T-helper 17 cell (primary cell): ENCODE measurements around the gene LRMDA. TPM values are rescaled to one million over a fixed set of nuclear protein-coding genes. Genes with fewer than 3 reads are reported as not detected.

ENCODE experiments used
- ATAC-seq: fragments of 150-1000 bp; cut with Tn5 transposase; 2 replicates; pipeline ENCODE4 v1.10.0; 2021; ENCODE audit warnings: mild to moderate bottlenecking, moderate library complexity
- DNase-seq, 3 donors: peaks; one replicate each; pipeline versions ENCODE4 v3.0.0 to v3.0.0-alpha.2; 2020 to 2021
- H3K9me3 ChIP-seq: one replicate; pipeline ENCODE4 v1.7.0; 2013; ENCODE audit warnings: low read length, mild to moderate bottlenecking; ENCODE audit not compliant: control insufficient read depth, poor library complexity, severe bottlenecking
- H3K27ac Mint-ChIP-seq: one replicate; pipeline ENCODE4 v1.8.0; 2022; ENCODE audit warnings: mild to moderate bottlenecking, moderate library complexity, mixed read lengths
- H3K27me3 Mint-ChIP-seq: one replicate; pipeline ENCODE4 v1.8.0; 2022; ENCODE audit warnings: mixed read lengths
- H3K36me3 Mint-ChIP-seq: one replicate; pipeline ENCODE4 v1.8.0; 2022; ENCODE audit warnings: low read depth, mixed read lengths
- H3K4me1 Mint-ChIP-seq: one replicate; pipeline ENCODE4 v1.8.0; 2022; ENCODE audit warnings: mild to moderate bottlenecking, mixed read lengths
- H3K4me3 Mint-ChIP-seq: one replicate; pipeline ENCODE4 v1.8.0; 2022; ENCODE audit warnings: mild to moderate bottlenecking, moderate library complexity, mixed read lengths
- total RNA-seq, 4 donors: library from RNA in 2 of 4; stranded (reverse) in 2 of 4; gene quantifications; one replicate each; pipeline ENCODE4 v1.2.3 and lab custom pipeline; 2022 to 2026

Gene LRMDA
- total RNA-seq, 2 donors from 2014 or later, result not detected

DNA sequence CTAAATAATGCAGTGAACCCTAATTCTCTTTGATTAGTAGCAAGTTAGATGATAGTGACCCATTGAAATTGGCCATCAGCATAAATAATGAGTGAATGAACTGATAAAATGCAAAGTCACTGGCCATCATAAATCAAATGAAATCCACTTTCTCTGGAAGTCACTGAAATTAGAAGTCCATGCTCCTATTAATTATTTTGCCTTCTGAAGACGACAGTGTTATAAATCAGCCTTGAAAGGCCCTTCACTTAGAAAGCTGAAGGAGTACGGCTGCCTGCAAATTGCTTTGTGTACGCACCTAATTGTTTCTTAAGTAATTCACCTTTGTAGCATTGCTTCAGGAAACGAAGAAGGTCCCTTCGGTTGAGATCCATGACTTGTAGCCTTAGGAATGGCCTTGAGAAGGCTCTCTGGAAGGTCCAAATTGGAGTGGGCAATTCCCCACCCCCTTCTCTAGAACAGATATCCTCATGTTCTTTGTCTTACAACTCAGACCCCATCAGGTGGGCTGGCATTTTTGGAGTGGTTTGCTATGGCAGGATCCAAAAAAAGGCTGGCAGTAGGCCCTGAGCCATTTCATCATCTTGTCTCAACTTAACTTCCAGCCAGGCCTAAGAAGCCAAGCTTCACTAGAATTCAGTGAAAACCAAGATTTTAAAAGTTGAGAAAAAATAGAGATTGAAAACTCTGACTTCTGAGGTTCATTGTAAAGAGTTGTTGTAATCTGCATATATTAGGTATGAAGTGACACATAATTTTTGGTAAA, 420.3 kb downstream of the LRMDA start:
- Mint-ChIP-seq H3K27me3 (no peaks in the 10 kb centered on the region), H3K27ac (no peak overlapping the region), H3K4me1 (no peaks in the 10 kb centered on the region), H3K36me3 (no peaks in the 10 kb centered on the region), H3K4me3 (no peak overlapping the region)
- H3K9me3 ChIP-seq, result no peaks in the 10 kb centered on the region
- DNase-seq (no peak), ATAC-seq (no peak)

DNA sequence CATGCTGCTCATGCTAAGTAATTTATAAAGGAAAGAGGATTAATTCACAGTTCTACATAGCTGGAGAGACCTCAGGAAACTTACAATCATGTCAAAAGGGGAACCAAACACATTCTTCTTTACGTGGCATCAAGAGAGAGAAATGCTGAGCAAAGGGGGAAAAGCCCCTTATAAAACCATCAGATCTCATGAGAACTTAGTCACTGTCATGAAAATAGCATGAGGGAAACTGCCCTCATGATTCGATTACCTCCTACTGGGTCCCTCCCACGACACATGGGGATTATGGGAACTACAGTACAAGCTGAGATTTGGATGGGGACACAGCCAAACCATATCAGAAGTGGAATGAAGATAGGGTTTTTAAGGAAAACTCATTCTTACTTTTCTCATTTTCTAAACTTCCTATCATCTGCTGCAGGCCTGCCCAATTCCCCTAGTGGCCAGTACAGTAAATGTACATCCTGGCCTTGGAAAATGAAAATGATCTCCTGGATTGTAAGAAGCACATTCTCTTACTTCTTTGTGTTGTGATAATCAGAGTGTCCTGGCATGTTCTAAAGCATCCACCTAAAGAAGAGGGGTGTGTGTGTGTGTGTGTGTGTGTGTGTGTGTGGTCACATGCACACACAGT, 421.5 kb downstream of the LRMDA start:
- H3K9me3 ChIP-seq, result no peaks in the 10 kb centered on the region
- Mint-ChIP-seq H3K4me1 (no peaks in the 10 kb centered on the region), H3K36me3 (no peaks in the 10 kb centered on the region), H3K27ac (no peak overlapping the region), H3K27me3 (no peaks in the 10 kb centered on the region), H3K4me3 (no peak overlapping the region)
- no peak for ATAC-seq
- DNase-seq, result no peak

DNA sequence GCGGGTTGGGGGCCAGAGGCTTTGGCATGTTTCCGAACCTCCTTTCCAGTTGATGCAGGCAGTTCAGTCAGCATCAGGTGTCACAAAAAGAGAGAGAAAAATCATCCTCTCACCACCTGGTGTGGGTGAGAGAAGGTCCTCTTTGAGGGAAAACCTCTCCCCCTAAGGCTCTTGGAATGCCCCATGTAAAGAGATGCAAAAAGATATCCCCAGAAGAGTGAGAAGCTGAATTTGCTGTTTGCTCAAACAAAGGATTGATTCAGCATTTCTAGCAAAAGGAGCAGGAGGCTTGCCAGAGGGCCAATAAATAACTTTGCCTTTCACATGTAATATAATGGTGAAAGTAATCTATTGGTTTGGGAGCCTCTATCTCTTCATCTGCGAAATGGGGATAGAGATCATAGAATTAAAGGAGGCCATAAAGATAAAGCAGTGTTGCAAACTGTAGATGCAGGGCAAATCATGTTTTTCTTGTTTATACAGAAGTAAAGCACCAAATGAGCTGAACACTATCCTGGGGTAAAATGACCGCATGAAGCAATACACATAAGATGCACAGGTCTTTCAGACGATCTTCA, 425.9 kb downstream of the LRMDA start:
- no peaks in the 10 kb centered on the region for H3K36me3 Mint-ChIP-seq
- no peak overlapping the region for H3K27ac Mint-ChIP-seq
- no peak for DNase-seq
- H3K4me1 Mint-ChIP-seq, result no peaks in the 10 kb centered on the region
- H3K27me3 Mint-ChIP-seq, result peaks cover 6% of the 10 kb centered on the region
- no peaks in the 10 kb centered on the region for H3K9me3 ChIP-seq
- H3K4me3 Mint-ChIP-seq, result no peak overlapping the region
- no peak for ATAC-seq

DNA sequence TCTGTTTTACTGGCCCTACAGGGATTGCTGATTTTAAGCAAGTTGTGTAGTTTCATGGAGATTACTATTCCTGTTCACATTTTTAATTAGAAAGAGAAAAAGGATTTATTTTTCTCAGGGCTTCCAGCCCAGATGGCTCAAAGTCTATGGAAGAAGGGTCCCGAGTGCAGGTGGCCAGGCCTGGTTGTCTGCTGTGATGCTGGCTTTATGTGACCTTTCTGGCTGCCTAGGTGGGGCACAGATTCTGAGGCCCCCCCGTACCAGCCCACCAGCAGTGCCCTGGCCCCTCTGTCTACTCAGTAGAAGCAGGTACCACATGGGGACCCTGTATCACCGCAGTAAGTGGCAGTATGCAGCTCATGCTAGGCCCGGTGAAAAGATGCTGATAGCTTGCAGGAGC, 426.5 kb downstream of the LRMDA start:
- Mint-ChIP-seq H3K4me3 (no peak overlapping the region), H3K4me1 (no peaks in the 10 kb centered on the region), H3K27me3 (peaks cover 8% of the 10 kb centered on the region), H3K36me3 (no peaks in the 10 kb centered on the region), H3K27ac (no peak overlapping the region)
- H3K9me3 ChIP-seq, result no peaks in the 10 kb centered on the region
- DNase-seq (no peak), ATAC-seq (no peak)

DNA sequence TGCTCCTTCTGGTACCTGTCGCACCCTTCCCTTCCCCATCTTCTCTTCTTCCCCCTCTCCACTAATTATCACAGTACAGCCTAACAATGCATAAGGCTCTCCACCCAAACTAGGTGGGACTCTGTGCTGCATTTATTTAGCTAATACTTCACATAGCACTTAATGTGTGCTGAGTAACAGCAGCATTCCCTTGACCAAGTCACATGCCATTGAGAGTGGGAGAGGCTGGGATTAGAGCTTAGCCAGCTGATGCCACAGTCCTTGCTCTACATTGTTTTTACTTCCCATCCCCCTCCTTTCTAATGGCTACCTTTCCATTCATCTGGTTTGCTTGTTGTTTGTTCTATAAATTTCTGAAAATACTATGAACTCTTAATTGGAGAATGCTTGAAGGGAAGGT, 426.9 kb downstream of the LRMDA start:
- ATAC-seq, result no peak
- Mint-ChIP-seq H3K27ac (no peak overlapping the region), H3K27me3 (peaks cover 12% of the 10 kb centered on the region), H3K4me3 (no peak overlapping the region), H3K4me1 (no peaks in the 10 kb centered on the region), H3K36me3 (no peaks in the 10 kb centered on the region)
- H3K9me3 ChIP-seq, result no peaks in the 10 kb centered on the region
- no peak for DNase-seq

DNA sequence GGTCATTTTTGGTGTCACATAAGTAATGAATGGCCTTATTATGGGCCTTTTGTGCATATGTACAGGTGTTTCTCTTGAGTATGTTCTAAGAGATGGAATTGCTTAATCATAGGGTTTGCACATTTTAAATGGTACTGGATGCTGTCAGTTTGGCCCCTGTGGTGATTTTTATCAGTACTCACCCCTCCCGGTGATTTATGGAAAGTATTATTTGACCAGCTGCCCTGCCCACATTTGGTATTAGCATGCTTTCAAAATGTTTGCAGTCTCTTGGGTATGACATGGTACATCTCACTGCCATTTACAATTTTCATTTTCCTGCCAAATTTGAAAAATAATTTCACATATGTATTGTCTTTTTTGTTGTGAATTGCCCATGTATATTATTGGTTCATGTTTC, 427.7 kb downstream of the LRMDA start:
- no peaks in the 10 kb centered on the region for H3K9me3 ChIP-seq
- Mint-ChIP-seq H3K4me1 (no peaks in the 10 kb centered on the region), H3K27me3 (peaks cover 12% of the 10 kb centered on the region), H3K36me3 (no peaks in the 10 kb centered on the region), H3K4me3 (no peak overlapping the region), H3K27ac (no peak overlapping the region)
- DNase-seq (no peak), ATAC-seq (no peak)

DNA sequence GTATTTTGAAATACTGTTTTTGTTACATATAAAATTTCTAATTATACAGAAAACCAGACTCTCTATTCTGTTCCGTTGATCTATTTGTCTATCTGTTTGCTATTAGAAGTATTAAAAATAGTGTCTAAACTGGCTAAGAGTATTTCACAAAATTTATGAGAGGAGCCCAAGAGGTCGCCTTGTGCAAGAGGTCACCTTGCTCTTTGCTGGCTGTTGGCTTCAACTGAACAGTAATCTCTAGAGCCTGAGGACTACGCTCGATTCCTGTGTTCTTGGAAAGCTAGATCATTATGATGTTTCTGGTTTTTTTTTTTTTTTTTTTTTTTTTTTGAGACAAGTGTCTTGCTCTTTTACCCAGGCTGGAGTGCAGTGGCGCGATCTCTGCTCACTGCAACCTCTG, 428.6 kb downstream of the LRMDA start:
- H3K27ac Mint-ChIP-seq, result no peak overlapping the region
- H3K27me3 Mint-ChIP-seq, result peaks cover 12% of the 10 kb centered on the region
- H3K4me3 Mint-ChIP-seq, result no peak overlapping the region
- H3K36me3 Mint-ChIP-seq, result no peaks in the 10 kb centered on the region
- no peaks in the 10 kb centered on the region for H3K9me3 ChIP-seq
- no peak for ATAC-seq
- H3K4me1 Mint-ChIP-seq, result no peaks in the 10 kb centered on the region
- no peak for DNase-seq

DNA sequence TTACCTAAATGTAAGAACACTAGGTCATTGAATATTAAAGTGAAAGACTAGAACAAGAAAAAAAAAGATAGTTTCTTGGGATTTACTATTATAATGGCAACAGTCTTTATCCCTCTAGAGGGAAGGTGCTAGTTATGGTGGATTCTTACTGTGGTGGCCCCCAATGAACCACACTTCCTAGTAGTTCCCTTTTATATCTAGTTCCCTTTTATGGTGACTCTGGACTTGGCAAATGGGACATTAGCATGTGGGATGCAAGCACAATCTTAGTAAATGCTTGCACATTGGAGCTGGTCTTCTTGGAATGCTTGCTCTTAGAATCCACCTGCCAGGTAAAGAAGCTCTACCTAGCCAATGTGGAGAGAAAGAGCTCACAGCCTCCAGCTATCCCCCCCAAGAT, 430.2 kb downstream of the LRMDA start:
- DNase-seq (no peak), ATAC-seq (no peak)
- no peaks in the 10 kb centered on the region for H3K9me3 ChIP-seq
- Mint-ChIP-seq H3K36me3 (no peaks in the 10 kb centered on the region), H3K4me1 (no peaks in the 10 kb centered on the region), H3K27ac (no peak overlapping the region), H3K27me3 (peaks cover 16% of the 10 kb centered on the region), H3K4me3 (no peak overlapping the region)

DNA sequence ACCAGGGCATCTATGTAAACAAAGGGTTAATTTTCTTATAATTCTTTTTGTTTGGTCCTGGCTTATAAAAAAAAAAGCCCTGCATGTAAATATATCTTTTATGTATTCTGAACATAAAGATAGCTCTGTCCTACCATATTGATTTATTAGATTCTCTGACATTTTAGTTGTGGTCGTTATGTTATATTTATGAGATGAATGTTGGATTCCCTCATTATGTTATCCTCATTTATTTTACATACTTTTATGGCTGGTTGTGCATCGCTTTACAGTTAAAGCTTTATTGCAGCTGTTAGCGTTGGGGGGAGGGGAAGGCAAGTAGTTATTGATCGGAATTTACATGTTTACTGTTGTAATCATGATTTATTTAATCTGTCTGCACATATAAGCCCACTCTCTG, 431.5 kb downstream of the LRMDA start:
- H3K4me3 Mint-ChIP-seq, result no peak overlapping the region
- H3K36me3 Mint-ChIP-seq, result no peaks in the 10 kb centered on the region
- H3K27ac Mint-ChIP-seq, result no peak overlapping the region
- H3K9me3 ChIP-seq, result no peaks in the 10 kb centered on the region
- ATAC-seq (no peak), DNase-seq (no peak)
- peaks cover 16% of the 10 kb centered on the region for H3K27me3 Mint-ChIP-seq
- no peaks in the 10 kb centered on the region for H3K4me1 Mint-ChIP-seq

DNA sequence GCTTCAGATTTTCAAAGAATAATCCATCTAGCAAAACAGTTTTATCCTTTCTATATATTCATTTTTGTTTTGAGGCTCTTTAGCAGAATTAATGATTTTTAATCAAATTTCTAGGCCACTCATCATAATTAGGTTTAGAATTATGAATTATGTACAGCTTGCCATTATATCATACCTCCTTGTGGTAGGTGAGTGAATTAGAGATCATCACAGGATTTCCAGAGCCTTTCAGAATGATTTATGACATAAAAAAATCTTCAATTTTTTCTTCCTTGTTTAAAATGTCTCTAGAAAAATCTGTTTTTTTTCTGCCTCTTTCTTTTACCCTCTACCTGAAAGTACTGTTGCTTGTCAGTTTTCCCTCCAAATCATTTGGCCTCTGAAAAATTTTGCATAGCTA, 433.3 kb downstream of the LRMDA start:
- Mint-ChIP-seq H3K27me3 (peaks cover 16% of the 10 kb centered on the region), H3K4me3 (no peak overlapping the region), H3K4me1 (no peaks in the 10 kb centered on the region), H3K36me3 (no peaks in the 10 kb centered on the region), H3K27ac (no peak overlapping the region)
- no peak for DNase-seq
- ATAC-seq, result no peak
- H3K9me3 ChIP-seq, result no peaks in the 10 kb centered on the region

DNA sequence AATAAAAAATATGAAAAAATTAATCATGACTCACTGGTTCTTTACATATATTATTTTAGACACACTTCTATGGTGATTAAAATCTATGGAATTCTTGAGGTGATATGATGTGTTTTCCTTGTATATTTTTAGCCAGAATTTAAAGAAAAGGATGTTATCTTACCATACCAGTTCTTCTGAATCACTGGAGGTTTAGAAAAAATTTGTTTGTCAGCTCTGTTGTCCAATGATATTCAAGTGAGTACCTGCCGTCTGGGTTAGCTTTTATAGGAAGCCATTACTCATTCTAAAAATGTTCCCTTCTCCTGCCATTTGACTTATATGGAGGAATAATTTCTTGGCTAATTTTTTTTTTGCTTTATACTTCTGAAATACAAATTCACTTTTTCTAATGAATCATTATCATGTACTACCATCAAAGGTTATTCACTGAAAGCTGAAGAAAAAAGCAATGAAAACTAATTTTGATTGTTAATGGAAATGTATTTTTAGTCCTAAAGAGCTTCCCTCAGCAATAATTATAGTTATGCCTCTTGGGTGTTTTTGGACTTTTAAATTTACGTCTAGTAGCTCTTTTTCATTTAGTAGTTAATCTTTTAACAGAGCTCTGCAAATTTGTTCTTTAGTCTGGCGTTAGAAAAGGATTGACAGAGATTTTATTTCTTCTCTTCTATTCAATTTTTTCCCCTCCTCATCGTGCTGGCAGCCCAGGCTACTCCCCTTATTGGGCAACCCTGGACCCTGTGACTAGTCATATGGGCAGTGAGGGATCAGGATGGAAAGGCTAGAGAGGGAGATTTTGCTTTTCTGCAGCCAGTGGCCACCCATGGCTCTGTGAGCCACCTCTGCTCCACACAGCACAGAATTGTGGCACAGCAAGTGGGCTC, 434.2 kb downstream of the LRMDA start:
- no peak overlapping the region for H3K4me3 Mint-ChIP-seq
- H3K27ac Mint-ChIP-seq, result no peak overlapping the region
- no peaks in the 10 kb centered on the region for H3K4me1 Mint-ChIP-seq

DNA sequence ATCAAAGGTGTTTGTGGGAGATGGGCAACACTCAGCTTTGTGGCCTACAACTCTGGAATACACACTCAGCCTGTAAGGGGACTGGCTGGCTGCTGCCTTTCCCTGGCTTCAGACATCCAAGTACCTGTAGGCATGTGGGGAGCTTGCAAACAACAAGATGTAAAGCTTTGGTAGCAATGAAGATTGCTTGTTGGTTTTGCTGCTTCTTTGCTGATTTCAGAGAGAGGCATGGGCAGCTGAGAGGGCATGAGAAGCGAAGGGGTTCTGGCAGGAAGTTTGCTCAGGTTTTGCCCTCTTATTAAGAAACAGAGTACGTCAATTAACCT, 434.8 kb downstream of the LRMDA start:
- Mint-ChIP-seq H3K27ac (no peak overlapping the region), H3K4me3 (no peak overlapping the region), H3K4me1 (no peaks in the 10 kb centered on the region)

More for the DNA sequence above, 434.2 kb downstream of the LRMDA start:
- ATAC-seq, result no peak
- Mint-ChIP-seq H3K27me3 (peaks cover 15% of the 10 kb centered on the region), H3K36me3 (no peaks in the 10 kb centered on the region)
- DNase-seq, result no peak
- no peaks in the 10 kb centered on the region for H3K9me3 ChIP-seq

DNA sequence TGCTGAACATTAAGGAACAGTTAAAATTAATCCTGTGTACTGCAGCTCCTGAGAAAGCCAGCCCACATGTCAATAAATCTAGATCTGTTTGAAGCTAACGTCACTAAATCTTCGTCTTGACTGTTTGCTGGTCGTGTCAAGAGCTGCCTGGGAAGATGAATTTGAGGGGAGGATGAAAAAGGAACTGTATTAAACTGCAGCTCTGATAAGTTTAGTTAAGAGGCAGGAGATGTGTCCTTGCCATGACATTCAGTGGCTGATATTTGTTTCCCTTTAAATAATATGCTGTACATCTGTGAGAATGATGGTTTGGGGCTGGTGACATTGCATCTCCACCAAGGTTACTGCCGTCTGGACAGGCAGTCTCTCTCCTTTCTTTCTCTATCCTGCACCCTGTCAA, 435.3 kb downstream of the LRMDA start:
- H3K27me3 Mint-ChIP-seq, result peaks cover 10% of the 10 kb centered on the region
- no peak for ATAC-seq
- no peak overlapping the region for H3K4me3 Mint-ChIP-seq
- DNase-seq, result no peak
- H3K4me1 Mint-ChIP-seq, result no peaks in the 10 kb centered on the region
- H3K36me3 Mint-ChIP-seq, result no peaks in the 10 kb centered on the region
- no peaks in the 10 kb centered on the region for H3K9me3 ChIP-seq
- H3K27ac Mint-ChIP-seq, result no peak overlapping the region

More for the DNA sequence above, 434.8 kb downstream of the LRMDA start:
- no peaks in the 10 kb centered on the region for H3K9me3 ChIP-seq
- DNase-seq (no peak), ATAC-seq (no peak)
- Mint-ChIP-seq H3K27me3 (peaks cover 10% of the 10 kb centered on the region), H3K36me3 (no peaks in the 10 kb centered on the region)
